Neutrophil (primary cell): ENCODE results near the gene RFTN2.
A peak's percentile ranks its signal among the peaks of the same experiment; 100 is the strongest.
"Not testable (repeated sequence)": the region's sequence is repeated elsewhere in the genome, so short reads cannot be mapped to it uniquely, and the experiment has no call there.

Experiments
- H3K27ac ChIP-seq: fragments of 200-600 bp; sonication (generic); 2 replicates; pipeline ENCODE4 v1.5.1; 2016; ENCODE audit warnings: mild to moderate bottlenecking, moderate library complexity
- H3K27me3 ChIP-seq: fragments of 200-600 bp; sonication (generic); 2 replicates; pipeline ENCODE4 v1.6.0; 2016; ENCODE audit warnings: mild to moderate bottlenecking
- H3K36me3 ChIP-seq: fragments of 200-600 bp; sonication (generic); 2 replicates; pipeline ENCODE4 v1.5.1; 2017
- H3K4me1 ChIP-seq, 2 experiments: fragments of 200-600 bp in 1 of 2; sonication (generic) in 1 of 2; 1 replicate in 1 of 2; 2 replicates in 1 of 2; pipeline versions ENCODE4 v1.5.1 to v1.6.1; 2013 to 2016; ENCODE audit warnings: low read depth in 1 of 2, low read length in 1 of 2, mild to moderate bottlenecking in 1 of 2, moderate library complexity in 1 of 2; ENCODE audit not compliant: control insufficient read depth in 1 of 2, insufficient read depth in 1 of 2
- H3K4me3 ChIP-seq, 2 experiments: fragments of 200-600 bp in 1 of 2; sonication (generic) in 1 of 2; 1 replicate in 1 of 2; 2 replicates in 1 of 2; pipeline ENCODE4 v1.5.1; 2013 to 2016; ENCODE audit warnings: low read depth in 1 of 2, low read length in 1 of 2, mild to moderate bottlenecking in 1 of 2, moderate library complexity in 1 of 2
- H3K9me3 ChIP-seq: fragments of 200-600 bp; sonication (generic); 2 replicates; pipeline ENCODE4 v1.5.1; 2016
- CTCF ChIP-seq: fragments of 200-600 bp; sonication (generic); IDR thresholded peaks from 2 replicates; pipeline ENCODE4 v1.5.1; 2016; ENCODE audit warnings: antibody characterized with exemption

Gene RFTN2

GRCh38 chr2:197704434-197705120 is 29.2 kb upstream of the RFTN2 start:
- peak overlapping the region; percentile 81 to 82 for H3K4me3 ChIP-seq
- peaks cover 17 to 26% of the 10 kb centered on the region in 2 experiments for H3K4me1 ChIP-seq
- H3K9me3 ChIP-seq: no peaks in the 10 kb centered on the region
- no peak for TF ChIP-seq CTCF
- H3K27ac ChIP-seq: peak overlapping the region; percentile 79
- H3K27me3 ChIP-seq: no peaks in the 10 kb centered on the region
- H3K36me3 ChIP-seq: no peaks in the 10 kb centered on the region

- Histone ChIP-seq H3K4me3 (no peak overlapping the region), H3K27ac (no peak overlapping the region), H3K9me3 (no peaks in the 10 kb centered on the region), H3K36me3 (no peaks in the 10 kb centered on the region), H3K27me3 (no peaks in the 10 kb centered on the region), H3K4me1 (peaks cover 12% of the 10 kb centered on the region in 2 experiments)
- no peak for TF ChIP-seq CTCF
These were observed 25.6 kb upstream of the RFTN2 start for GRCh38 chr2:197700960-197701359.

GRCh38 chr2:197699724-197700123 is 24.3 kb upstream of the RFTN2 start:
- not testable (repeated sequence) for H3K27ac ChIP-seq, H3K4me1 ChIP-seq, H3K9me3 ChIP-seq, H3K27me3 ChIP-seq, H3K36me3 ChIP-seq, H3K4me3 ChIP-seq

- not testable (repeated sequence) for H3K36me3 ChIP-seq, H3K27ac ChIP-seq, H3K27me3 ChIP-seq, H3K9me3 ChIP-seq, H3K4me1 ChIP-seq, H3K4me3 ChIP-seq
These were observed 21.2 kb upstream of the RFTN2 start for GRCh38 chr2:197696571-197696970.

GRCh38 chr2:197695971-197696370 is 20.6 kb upstream of the RFTN2 start:
- not testable (repeated sequence) for H3K36me3 ChIP-seq, H3K4me1 ChIP-seq, H3K27me3 ChIP-seq, H3K9me3 ChIP-seq, H3K4me3 ChIP-seq, H3K27ac ChIP-seq

GRCh38 chr2:197695206-197695605 is 19.8 kb upstream of the RFTN2 start:
- not testable (repeated sequence) for H3K9me3 ChIP-seq

GRCh38 chr2:197677483-197677882 is 2.1 kb upstream of the RFTN2 start:
- no peaks in the 10 kb centered on the region for H3K4me1 ChIP-seq
- no peaks in the 10 kb centered on the region for H3K36me3 ChIP-seq
- H3K27me3 ChIP-seq: peaks cover 18% of the 10 kb centered on the region
- no peaks in the 10 kb centered on the region for H3K9me3 ChIP-seq
- no peak overlapping the region for H3K27ac ChIP-seq
- TF ChIP-seq CTCF: no peak
- H3K4me3 ChIP-seq: no peak overlapping the region

More at GRCh38 chr2:197695206-197695605, 19.8 kb upstream of the RFTN2 start:
- H3K4me1 ChIP-seq, H3K36me3 ChIP-seq, H3K27me3 ChIP-seq, H3K27ac ChIP-seq, H3K4me3 ChIP-seq: not testable (repeated sequence)

- peaks cover 18% of the 10 kb centered on the region for H3K27me3 ChIP-seq
- no peaks in the 10 kb centered on the region for H3K9me3 ChIP-seq
- H3K36me3 ChIP-seq: no peaks in the 10 kb centered on the region
- H3K4me1 ChIP-seq: no peaks in the 10 kb centered on the region
- TF ChIP-seq CTCF: no peak
- no peak overlapping the region for H3K4me3 ChIP-seq
- H3K27ac ChIP-seq: no peak overlapping the region
These were observed 1.7 kb upstream of the RFTN2 start for GRCh38 chr2:197677056-197677455.
